Fibroblast of skin of right quadriceps (primary cell): ENCODE measurements around the gene AMHR2.
"Not testable (repeated sequence)": the region's sequence is repeated elsewhere in the genome, so short reads cannot be mapped to it uniquely, and the experiment has no call there.

ENCODE experiments used
- DNase-seq: peaks from one replicate; pipeline ENCODE4 v3.0.0-alpha.2; 2013

Gene AMHR2

DNA sequence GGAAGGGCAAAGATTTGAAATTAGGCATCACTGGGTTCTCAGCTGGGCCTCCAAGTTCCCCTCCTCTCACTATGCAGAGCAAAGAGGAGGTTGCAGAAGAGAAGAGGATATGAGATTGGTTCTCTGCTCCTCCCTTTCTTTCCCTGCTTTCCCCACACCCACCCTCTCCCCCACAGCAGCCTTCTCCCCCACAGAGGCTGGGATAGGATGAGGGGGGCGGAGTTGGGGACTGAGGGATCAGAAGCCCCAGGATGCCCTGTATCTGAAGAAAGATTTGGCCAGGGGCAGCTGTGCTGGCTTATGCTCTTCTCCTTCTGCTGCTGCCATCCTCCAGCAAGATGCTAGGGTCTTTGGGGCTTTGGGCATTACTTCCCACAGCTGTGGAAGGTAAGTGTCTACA lies at the start of gene AMHR2:
AMHR2 (plus strand) TSS at position 259 of the 400 bp plus-strand sequence; CDS start at position 339, 80 bp downstream.
- DNase-seq, result no peak

DNA sequence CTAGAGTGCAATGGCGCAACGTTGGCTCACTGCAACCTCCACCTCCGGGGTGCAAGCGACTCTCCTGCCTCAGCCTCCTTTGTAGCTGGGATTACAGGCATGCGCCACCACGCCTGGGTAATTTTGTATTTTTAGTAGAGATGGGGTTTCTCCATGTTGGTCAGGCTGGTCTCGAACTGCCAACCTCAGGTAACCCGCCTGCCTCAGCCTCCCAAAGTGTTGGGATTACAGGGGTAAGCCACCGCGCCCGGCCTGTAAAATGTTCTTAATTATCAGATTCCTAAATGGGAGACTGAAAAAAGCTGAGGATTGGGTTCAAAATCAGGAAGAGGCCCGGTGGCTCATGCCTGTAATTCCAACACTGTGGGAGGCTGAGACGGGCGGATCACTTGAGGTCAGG lies 49.4 kb upstream of the AMHR2 start:
- DNase-seq, result not testable (repeated sequence)

DNA sequence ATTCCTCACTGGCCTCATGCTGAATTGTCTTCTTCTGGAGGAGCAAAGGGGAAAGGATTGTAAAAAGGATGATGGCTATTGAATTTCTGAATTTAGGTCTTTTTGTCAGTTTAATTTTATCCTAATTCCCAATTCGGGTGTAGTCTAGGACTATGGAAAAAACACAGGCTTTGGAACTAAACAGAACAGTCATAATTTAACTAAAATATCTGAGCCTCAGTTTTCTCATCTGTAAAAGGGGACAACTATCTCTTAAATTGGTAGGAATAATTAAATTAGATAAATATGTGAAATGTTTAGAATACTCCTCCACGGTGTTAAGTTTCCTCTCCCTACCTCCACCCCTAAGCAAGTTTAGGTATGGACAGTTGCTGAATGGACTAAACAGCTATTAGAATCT lies 46.9 kb upstream of the AMHR2 start:
- DNase-seq, result no peak

DNA sequence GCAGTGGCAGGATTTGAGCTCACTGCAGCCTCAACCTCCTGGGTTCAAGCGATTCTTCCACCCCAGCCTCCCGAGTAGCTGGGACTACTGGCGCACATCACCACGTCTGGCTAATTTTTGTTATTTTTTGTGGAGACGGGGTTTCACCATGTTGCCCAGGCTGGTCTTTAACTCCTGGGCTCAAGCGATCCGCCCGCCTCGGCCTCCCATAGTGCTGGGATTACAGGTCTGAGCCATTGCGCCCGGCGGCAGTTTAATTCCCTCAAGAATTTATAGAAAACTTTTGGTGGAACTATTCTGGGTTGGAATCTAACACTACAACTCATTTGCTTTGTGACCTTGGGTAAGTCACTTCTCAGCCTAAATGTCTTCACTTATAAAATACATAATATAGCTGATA lies 45.4 kb upstream of the AMHR2 start:
- DNase-seq, result no peak

DNA sequence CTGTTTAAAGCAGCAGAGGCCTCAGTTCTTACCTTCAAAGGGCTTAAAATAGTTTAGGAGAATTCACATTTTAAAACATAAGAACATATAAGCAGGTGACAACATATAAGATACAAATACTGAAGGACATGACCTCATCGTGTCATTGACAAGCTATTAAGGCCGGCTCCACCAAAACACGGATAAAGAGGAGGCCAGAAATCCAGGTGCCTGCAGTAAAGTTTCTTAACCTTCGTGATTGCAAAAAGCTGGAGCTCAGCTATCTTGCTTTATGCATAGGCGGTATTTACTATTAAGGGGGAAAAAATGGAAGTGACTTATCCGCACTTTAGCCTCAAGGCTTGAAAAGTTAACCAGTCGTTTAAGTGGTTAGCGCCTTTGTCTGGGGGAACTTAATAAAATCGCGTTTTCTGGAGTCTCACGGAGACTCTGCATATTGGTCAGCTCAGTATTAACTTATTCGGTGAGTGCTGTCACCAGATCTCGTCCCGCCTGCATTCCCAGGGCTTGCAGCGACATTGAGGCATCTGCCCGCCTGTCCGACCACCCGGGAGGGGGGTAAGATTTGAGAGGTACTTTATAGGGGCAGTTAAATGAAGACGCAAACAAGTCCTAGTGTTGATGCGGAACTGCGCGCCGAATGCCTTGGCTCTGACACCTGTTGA lies 44.8 kb upstream of the AMHR2 start:
- no peak for DNase-seq

DNA sequence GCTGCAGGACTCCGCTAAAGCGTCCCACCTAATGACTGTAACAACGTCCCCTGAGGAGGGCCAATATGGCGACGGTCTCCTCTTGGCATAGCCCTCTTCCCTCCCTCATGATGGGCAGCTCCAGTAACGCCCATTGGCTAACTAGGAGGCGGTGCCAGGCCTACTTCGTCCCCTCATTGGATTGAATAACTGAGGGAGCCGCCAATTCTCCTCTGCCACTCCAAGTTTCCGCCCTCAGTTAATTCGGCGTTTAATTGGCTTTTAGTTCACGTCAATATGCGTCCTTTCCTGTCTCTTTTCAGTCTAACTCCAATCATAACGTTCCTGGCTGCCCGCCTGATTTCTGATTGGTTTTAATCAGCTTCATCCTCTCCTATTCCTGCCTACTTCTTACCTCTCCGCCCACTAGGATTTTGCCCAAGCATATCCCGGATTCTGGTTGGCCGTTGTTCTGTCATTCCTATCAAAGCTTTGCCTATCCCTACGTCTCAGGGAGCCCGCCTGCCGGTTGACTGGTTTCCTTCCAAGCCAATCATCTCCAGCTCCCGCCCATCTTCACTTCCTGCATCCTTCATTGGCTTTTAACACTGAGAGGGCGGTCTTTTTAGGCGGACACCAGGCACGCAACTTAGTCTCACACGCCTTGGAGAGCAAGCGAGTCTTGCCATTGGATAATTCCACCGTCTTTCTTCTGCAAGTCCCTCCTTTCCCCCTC lies 44.1 kb upstream of the AMHR2 start:
- peak; percentile 100 for DNase-seq

DNA sequence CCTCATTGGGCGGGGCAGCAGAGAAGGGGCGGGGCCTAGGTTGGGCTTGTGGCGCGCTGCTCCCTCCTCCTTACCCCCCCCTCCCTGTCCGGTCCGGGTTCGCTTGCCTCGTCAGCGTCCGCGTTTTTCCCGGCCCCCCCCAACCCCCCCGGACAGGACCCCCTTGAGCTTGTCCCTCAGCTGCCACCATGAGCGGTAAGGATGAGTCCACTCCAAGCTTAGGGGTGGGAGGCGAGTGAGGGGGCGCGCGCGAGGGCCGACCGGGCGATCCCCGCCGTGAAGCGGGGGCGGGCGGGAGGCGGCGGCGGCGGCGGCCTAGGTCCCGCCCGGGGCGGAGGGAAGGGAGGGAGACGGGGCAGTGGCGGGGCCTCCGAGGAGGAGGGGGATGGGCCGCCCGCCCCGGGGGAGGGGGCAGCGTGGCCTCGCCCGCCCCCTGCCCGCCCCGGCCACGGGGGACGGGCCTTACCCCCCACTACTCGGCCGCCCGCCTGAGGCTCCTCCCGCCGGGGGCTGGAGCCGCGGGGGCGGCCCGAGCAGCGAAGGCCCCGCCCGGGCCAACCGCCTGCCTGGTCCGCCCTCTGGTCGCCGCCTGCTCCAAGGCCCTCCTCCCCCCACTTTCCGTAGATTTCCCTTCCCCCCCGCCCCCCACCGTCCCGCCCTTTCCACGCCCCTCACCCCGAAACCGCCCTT lies 43.4 kb upstream of the AMHR2 start, which contains the start of gene SP1:
SP1 (plus strand) TSS at position 73 of the 690 bp plus-strand sequence; CDS start at position 189, 116 bp downstream.
- peak; percentile 96 for DNase-seq

DNA sequence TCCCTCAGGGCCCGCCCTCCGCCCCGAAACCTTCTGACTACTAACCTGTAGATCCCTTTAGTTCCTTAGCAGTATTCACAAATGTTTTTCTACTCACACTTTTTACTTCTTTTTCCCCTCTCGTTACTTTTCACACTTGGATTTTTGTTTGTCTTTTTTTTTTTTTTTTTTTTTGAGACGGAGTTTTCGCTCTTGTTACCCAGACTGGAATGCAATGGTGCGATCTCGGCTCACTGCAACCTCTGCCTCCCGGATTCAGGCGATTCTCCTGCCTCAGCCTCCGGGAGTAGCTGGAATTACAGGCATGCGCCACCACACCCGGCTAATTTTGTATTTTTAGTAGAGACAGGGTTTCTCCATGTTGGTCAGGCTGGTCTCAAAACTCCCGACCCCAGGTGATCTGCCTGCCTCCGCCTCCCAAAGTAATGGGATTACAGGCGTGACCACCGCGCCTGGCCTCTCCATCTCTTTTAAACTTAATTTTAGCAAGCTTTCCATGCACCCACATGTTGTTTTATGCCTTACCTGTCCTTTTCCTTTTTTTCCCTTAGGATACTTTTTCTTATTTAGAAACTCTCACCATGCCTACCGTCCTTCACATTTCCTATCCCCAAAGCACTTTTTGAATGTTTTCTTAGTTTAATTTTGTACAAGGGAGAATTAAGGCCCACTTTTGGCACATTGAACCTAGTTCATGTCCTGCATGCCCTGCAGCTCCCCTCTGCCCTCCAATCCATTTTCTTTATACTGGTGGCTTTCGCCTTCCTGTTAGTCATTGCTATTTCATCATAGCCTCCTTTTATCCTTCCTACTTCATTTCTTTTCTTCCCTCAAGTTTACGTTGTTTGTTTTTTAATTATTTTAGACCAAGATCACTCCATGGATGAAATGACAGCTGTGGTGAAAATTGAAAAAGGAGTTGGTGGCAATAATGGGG lies 42.6 kb upstream of the AMHR2 start:
- peak; percentile 30 for DNase-seq

DNA sequence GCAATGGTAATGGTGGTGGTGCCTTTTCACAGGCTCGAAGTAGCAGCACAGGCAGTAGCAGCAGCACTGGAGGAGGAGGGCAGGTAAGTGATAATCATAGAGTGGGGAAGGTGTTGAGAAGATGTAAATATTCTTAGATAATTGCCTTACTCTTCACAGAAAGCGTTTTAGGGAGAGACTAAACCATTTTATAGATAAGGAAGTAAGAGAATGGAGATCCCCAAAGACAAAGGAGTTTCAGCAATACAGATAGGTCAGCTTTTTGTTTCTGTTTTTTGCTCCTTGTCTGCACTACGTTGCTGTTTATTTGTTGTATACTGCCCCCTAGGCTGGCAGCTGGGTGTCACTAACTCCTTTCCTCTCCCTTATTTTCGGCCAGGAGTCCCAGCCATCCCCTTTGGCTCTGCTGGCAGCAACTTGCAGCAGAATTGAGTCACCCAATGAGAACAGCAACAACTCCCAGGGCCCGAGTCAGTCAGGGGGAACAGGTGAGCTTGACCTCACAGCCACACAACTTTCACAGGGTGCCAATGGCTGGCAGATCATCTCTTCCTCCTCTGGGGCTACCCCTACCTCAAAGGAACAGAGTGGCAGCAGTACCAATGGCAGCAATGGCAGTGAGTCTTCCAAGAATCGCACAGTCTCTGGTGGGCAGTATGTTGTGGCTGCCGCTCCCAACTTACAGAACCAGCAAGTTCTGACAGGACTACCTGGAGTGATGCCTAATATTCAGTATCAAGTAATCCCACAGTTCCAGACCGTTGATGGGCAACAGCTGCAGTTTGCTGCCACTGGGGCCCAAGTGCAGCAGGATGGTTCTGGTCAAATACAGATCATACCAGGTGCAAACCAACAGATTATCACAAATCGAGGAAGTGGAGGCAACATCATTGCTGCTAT lies 41.7 kb upstream of the AMHR2 start:
- peak; percentile 40 for DNase-seq

DNA sequence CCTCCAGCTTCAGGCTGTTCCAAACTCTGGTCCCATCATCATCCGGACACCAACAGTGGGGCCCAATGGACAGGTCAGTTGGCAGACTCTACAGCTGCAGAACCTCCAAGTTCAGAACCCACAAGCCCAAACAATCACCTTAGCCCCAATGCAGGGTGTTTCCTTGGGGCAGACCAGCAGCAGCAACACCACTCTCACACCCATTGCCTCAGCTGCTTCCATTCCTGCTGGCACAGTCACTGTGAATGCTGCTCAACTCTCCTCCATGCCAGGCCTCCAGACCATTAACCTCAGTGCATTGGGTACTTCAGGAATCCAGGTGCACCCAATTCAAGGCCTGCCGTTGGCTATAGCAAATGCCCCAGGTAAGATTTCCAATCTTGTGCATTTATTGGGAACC lies 40.4 kb upstream of the AMHR2 start:
- no peak for DNase-seq

DNA sequence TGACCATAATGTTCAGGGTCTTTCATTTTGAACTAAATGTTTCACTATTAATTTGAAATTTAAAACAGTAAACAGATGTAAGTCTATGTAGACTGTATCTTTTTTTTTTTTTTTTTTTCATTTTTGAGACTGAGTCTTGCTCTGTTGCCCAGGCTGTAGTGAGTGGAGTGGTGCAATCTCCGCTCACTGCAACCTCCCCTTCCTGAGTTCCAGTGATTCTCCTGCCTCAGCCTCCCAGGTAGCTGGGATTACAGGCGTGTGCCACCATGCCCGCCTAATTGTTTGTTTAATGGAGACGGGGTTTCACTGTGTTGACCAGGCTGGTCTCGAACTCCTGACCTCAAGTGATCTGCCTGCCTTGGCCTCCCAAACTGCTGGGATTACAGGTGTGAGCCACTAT lies 37.3 kb upstream of the AMHR2 start:
- DNase-seq, result not testable (repeated sequence)

DNA sequence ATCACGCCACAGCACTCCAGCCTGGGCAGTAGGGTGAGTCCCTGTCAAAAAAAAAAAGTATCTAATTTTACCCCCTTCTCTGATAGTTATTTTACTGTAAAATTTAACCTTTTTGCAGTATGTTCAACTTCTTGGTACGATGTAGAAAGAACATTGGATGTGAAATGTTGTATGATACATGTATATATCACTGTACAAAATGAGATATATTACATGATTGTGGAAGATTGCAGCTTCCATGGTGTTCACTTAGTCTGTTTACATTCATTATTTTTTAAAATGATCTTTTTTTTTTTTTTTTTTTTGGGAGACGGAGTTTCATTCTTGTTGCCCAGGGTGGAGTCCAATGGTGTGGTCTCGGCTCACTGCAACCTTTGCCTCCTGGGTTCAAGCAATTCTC lies 34.7 kb upstream of the AMHR2 start:
- no peak for DNase-seq

DNA sequence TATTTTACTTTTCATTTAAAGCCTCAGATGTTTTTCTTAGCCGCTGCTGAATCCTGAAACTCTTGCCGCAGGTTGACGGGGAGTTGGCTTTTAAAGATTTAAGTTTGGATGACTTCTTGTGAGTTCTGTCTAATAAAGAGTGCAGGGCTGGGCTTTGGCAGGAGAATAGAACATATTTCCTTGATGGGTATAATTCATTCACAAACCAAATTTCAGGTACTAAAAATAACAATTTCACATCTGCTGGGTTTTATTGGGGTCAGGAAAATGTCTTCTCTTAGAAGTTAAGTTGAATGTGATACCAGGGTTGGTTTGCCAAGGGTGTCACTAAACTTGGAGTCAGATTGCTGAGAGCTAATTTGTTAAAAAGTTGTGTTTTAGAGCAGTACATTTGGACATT lies 34.0 kb upstream of the AMHR2 start:
- DNase-seq, result no peak

DNA sequence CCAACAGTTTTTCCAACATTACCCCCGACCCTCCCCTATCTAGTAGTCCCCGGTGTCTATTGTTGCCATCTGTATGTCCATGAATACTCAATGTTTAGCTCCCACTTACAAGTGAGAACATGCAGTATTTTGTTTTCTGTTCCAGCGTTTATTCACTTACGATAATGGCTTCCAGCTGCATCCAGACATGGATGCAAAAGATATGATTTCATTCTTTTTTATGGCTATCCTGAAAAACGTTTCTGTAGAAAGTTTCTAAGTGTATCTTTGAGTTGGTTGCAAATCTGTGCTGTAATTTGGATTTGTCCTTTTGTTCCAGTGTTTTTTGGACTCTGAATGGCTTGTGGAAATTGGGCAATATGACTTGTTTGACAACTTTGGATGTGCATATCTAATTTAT lies 31.9 kb upstream of the AMHR2 start:
- no peak for DNase-seq

DNA sequence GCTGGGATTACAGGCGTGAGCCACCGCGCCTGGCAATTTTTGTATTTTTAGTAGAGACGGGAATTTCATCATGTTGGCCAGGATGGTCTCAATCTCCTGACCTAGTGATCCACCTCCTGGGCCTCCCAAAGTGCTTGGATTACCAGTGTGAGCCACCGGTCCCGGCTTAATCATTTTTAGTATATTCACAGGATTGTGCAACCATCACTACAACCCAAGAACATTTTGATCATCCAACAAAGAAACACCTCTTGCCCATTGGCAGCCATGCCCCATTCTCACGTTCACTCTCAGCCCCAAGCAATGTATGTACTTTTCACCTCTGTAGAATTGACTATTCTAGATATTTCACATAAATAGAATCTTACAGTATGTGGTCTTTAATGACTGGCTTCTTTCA lies 23.8 kb upstream of the AMHR2 start:
- DNase-seq, result no peak

DNA sequence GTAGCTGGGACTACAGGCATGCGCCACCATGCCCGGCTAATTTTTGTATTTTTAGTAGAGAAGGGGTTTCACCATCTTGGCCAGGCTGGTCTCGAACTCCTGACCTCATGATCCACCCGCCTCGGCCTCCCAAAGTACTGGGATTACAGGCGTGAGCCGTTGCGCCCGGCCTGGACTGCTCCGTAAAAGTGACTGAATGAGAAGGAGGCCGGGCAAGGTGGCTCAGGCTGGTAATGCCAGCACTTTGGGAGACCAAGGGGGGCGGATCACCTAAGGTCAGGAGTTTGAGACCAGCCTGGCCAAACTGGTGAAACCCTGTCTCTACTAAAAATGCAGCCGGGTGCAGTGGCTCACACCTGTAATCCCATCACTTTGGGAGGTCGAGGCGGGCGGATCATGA lies 21.3 kb upstream of the AMHR2 start:
- DNase-seq, result not testable (repeated sequence)

DNA sequence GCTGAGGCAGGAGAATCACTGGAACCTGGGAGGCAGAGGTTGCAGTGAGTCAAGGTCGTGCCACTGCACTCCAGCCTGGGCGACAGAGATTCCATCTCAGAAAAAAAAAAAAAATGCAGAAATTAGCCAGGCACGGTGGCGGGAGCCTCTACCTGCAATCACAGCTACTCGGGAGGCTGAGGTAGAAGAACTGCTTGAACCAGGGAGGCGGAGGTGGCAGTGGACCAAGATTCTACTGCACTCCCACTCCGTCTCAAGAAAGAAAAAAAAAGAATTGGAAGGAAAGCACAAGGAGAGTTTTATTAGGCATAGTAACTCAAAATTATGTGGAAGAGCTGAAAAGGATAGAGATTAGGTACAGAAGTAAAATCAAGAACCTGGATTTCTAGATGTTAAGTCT lies 20.8 kb upstream of the AMHR2 start:
- no peak for DNase-seq

DNA sequence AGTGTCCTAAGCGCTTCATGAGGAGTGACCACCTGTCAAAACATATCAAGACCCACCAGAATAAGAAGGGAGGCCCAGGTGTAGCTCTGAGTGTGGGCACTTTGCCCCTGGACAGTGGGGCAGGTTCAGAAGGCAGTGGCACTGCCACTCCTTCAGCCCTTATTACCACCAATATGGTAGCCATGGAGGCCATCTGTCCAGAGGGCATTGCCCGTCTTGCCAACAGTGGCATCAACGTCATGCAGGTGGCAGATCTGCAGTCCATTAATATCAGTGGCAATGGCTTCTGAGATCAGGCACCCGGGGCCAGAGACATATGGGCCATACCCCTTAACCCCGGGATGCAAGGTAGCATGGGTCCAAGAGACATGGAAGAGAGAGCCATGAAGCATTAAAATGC lies 12.7 kb upstream of the AMHR2 start:
- no peak for DNase-seq

DNA sequence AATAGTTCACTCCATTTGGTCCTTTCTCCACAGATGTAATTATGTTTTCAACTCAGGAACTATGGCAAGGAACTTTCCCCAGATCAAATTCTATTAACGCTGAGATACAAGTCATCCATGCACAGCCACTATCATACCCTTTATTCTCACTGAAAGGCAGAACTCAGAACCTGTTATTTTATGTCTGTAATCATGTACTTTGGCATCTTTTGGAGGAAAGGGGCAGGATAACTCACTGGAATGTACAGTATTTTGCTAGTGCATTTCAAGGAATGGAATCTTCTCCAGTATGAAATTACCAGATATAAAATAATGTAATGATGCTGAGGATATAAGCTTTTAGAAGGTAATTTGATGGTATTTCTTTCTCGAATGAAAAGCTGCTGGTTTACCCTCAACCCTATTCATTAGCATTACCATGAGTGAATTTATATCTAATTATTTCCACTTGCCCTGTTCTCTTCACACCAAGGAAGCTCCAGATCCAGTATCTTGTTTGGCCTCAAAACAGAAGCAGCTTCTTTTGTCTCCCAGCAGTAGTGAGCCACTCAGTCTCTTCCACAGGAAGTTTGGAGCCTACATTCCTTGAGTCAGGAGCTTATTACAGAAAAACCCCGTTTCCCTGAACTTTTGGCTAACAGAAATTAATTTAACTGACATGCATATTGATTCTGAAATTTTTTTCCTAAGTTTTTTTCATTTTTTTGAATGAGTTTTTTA lies 10.0 kb upstream of the AMHR2 start:
- no peak for DNase-seq

DNA sequence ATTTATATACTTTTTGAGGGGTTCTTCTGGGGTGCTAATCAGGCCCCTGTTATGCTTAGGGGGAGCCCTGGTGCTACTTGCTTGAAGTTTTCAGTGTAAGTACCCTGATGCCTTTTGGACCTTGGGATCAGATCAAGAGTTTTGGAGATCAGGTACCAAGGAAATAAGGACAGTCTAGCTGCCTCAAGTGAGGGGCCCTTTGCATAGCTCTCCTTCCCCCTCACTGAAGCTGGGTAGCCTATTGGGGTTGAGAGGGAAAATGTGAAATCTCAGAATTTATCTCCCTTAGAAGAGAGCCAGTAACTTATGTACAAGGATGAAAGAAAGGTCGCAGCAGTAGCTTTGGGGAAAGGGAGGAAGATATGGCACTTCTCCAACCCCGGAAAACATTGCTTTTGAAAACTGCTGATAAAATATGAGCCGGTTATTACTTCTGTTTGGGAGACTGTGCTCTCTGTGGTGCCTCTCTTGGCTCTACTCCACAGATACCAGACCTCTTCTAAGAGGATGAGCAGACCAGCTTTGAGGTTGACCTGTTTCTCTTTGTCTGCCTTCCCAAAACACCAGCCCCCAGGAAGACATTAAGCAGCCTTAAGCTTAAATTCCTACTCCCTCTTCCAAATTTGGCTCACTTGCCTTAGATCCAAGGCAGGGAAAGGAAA lies 8.8 kb upstream of the AMHR2 start:
- DNase-seq, result no peak
